Right lobe of liver (tissue), 4 donors: ENCODE measurements around the gene ADCY3.

Experiments
- POLR2A ChIP-seq: fragments of 450-650 bp; IDR thresholded peaks from one replicate; pipeline ENCODE4 v1.6.1; 2017; ENCODE audit warnings: antibody characterized with exemption, mild to moderate bottlenecking
- TF ChIP-seq, protein P1 (sequence below), 4 donors: fragments of 200-600 bp in 3 of 4; fragments of 450-650 bp in 1 of 4; IDR thresholded peaks; one replicate each; pipeline versions ENCODE4 v1.5.1 to v1.8.0; 2016 to 2022; ENCODE audit warnings: antibody characterized with exemption in 4 of 4, mild to moderate bottlenecking in 2 of 4
- donor health status: DM: no; HTN: no; CAD: no.
- donor health status: DM: no; HTN: no; CAD: no.
- donor health status: DM: no; HTN: yes; CAD: no.

DNA sequence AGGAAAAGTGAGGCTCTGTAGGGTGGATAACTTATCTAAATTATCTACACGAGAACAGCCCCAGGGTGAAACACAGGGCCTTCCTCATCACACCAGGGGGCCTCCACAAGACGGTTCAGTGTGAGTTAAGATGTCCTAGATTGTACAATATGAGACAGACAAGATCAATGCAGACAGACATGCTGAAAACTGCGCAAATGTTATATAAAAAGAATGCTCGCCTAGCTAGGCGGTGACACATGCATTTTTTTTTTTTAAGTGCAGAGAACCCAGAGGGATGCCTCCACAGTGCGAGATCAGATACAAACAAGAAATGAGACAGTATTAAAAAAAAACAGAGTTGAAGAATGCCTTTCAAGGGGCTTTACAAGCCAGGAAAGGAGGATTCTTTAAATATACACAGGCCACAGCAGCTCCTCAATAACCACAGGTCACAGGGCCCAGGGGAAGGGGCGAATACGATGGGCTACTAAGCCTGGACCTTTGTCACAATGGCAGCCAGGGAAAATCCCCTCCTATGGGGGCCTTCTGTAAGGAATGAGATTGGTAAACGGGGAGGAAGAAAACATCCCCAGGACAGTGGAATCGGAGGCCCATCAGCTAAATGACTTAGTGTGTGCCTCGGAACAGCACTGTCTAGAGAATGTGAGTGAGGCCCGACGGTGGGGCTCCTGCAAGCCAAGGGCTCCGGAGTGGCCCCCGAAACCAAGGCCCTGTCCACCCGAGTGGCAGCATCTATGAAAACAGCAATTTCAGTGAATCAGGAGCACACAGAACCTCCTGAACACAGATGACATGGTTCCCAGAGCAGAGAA is 48.9 kb downstream of the ADCY3 start:
- TF ChIP-seq, protein P1, sequence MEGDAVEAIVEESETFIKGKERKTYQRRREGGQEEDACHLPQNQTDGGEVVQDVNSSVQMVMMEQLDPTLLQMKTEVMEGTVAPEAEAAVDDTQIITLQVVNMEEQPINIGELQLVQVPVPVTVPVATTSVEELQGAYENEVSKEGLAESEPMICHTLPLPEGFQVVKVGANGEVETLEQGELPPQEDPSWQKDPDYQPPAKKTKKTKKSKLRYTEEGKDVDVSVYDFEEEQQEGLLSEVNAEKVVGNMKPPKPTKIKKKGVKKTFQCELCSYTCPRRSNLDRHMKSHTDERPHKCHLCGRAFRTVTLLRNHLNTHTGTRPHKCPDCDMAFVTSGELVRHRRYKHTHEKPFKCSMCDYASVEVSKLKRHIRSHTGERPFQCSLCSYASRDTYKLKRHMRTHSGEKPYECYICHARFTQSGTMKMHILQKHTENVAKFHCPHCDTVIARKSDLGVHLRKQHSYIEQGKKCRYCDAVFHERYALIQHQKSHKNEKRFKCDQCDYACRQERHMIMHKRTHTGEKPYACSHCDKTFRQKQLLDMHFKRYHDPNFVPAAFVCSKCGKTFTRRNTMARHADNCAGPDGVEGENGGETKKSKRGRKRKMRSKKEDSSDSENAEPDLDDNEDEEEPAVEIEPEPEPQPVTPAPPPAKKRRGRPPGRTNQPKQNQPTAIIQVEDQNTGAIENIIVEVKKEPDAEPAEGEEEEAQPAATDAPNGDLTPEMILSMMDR (IDR thresholded peaks at IDR 0.05): no peak
- TF ChIP-seq POLR2A: no peak
